HL-60/S4 treated with phorbol 12-myristate 13-acetate at 8.2 ng/mL for 4 days and 3 days (cell line): ENCODE results near the gene PPM1E.
"Not testable (repeated sequence)": the region's sequence is repeated elsewhere in the genome, so short reads cannot be mapped to it uniquely, and the experiment has no call there.

Source experiments
- in situ Hi-C: fragments of 300-500 bp; cut with MboI; formaldehyde crosslinking; loops from 2 replicates; pipeline ENCODE4 v1.15.0; 2022; ENCODE audit warnings: low sequenced_read_pairs

Gene PPM1E

GRCh38 chr17:58778482-58778881 is 22.8 kb downstream of the PPM1E start:
- in situ Hi-C loops, result not testable (repeated sequence)

DNA sequence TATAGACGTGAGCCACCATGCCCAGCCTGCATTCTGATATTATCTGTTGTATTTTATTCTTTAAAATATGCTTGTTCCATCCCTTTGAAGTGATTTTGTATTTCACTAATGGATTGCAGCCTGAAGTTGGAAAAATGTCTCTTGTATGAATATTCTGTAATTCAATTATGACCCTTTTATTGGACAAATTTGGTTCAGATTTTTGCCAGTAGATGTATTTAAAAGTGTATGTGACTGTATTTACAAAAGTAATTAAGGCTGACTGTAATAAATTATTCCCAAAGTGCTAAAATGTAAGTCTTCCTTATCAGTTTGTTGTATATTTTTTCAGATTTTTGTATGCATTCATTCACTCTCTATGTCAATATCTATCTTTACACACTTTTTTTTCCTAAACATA is 23.8 kb downstream of the PPM1E start:
- in situ Hi-C loops, result no loop called here

DNA sequence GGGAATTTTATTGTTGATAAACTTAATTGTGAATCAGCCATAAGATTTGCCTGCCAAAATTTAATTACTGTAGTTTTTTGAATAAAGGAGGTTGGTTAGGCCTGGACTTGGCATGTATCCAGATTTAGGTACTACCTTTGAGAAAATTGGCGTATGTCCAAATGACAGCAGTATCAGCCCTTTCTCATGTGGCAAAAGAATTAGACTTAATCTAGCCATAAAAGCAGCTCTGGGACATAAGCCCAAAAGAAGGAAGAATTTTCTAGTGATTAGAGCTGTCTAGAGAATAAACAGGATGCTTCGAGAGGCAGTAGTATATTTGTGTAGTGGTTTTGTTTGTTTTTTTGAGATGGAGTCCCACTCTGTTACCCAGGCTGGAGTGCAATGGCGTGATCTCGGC is 27.7 kb downstream of the PPM1E start:
- in situ Hi-C loops, result no loop called here

DNA sequence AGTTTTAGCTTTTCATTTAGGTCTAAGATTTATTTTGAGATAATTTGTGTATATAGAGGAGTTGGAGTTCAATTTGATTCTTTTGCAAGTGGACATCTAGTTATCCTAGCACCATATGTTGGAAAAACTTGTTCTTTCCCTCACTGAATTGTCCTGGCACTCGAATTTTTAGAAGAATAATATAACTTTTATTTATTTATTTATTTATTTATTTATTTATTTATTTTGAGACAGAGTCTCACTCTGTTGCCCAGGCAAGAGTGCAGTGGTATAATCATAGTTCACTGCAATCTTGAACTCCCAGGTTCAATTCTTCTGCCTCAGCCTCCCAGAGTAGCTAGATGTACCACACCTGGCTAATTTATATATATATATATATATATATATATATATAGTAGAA is 29.4 kb downstream of the PPM1E start:
- in situ Hi-C loops, result no loop called here

- in situ Hi-C loops, result no loop called here
These were observed 31.1 kb downstream of the PPM1E start for GRCh38 chr17:58786586-58787295.

GRCh38 chr17:58788199-58788598 is 32.5 kb downstream of the PPM1E start:
- in situ Hi-C loops, result no loop called here

GRCh38 chr17:58789160-58789559 is 33.5 kb downstream of the PPM1E start:
- in situ Hi-C loops, result no loop called here

GRCh38 chr17:58789831-58790230 is 34.2 kb downstream of the PPM1E start:
- in situ Hi-C loops, result no loop called here

DNA sequence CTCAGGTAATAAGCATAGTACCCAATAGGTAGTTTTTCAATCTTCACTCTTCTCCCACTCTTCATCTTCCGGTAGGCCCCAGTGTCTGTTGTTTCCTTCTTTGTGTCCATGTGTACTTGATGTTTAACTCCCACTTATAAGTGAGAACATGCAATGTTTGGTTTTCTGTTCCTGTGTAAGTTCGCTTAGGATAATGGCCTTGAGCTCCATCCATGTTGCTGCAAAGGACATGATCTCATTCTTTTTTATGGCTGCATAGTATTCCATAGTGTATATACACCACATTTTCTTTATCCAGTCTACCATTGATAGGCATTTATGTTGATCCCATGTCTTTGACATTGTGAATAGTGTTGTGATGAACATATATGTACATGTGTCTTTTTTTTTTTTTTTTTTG is 38.9 kb downstream of the PPM1E start:
- in situ Hi-C loops, result not testable (repeated sequence)

- in situ Hi-C loops, result no loop called here
These were observed 46.5 kb downstream of the PPM1E start for GRCh38 chr17:58802188-58802587.

DNA sequence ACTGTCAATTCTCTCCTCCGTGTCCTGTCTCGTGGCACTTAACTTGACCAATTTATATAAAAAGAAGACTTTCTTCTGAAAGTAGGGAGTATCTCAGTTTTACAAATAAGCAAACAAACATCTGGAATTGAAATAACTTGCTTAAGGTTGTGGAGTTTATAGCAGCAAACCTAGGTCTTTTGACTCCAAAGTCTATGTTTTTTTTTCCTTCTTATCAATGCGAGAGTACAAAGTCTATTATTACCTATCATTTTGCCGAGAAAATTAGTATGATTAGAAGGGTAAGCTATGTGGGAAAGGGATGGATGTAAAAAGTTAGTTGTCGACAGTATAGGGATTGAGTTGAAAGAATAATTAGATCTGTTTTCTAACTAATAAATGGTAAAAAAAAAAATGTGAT is 50.4 kb downstream of the PPM1E start:
- in situ Hi-C loops, result no loop called here

DNA sequence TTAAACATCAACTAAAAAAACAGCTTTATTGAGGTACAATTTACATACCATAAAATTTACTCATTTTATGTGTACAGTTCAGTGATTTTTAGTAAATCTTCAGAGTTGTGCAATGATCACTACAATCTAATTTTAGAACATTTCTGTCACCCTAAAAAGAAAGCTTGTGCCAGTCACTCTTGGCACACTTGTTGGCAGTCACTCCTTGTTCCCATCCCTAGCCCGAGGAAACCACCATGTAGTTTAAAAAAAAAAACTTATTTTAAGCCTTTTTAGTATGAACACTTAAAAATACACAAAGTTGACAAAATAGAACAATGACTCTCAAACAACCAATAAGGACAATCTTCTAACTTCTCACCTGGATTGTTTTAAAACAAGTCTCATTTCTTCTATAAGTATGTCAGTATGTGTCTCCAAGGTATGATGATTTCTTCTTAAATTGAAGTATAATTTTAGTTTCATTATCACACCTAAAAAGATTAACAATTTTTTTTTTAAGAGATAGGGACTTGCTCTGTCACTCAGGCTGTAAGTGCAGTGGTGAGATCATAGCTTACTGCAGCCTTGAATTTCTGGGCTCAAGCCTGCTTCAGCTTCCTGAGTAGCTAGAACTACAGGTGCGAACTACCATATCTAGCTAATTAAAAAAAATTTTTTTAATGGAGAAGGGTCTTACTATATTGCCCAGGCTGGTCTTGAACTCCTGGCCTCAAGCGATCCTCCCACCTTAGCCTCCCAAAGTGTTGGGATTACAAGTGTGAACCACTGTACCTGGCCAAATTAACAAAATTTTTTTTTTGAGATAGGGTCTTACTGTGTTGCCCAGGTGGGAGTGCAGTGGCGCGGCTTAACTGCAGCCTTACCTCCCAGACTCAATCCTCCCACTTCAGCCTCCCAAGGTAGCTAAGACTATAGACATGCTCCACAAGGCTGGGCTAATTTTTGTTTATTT is 53.2 kb downstream of the PPM1E start:
- in situ Hi-C loops, result no loop called here

GRCh38 chr17:58809564-58809936 is 53.9 kb downstream of the PPM1E start:
- in situ Hi-C loops, result no loop called here

DNA sequence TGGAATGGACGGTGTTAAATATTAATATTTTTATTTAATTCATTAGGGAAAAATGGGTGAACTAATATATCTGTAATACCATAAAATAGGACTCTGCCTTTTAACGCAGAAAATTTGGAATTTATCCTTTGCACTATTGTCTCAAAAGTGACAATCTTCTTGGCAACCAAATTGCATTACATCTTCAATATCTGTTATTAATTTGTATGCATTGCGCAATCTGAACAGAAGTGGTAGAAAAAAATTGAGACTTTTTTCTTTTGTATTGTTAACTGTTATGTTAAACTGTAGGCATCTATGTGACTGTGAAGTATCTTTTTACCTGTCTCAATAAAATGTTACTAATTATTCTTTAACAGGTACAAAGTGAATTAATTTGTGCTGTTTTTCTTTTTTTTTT is 55.6 kb downstream of the PPM1E start:
- in situ Hi-C loops, result no loop called here

GRCh38 chr17:58813712-58814111 is 58.1 kb downstream of the PPM1E start:
- in situ Hi-C loops, result no loop called here

GRCh38 chr17:58818654-58819053 is 63.0 kb downstream of the PPM1E start:
- in situ Hi-C loops, result no loop called here

- in situ Hi-C loops, result no loop called here
These were observed 66.7 kb downstream of the PPM1E start for GRCh38 chr17:58822148-58823050.

DNA sequence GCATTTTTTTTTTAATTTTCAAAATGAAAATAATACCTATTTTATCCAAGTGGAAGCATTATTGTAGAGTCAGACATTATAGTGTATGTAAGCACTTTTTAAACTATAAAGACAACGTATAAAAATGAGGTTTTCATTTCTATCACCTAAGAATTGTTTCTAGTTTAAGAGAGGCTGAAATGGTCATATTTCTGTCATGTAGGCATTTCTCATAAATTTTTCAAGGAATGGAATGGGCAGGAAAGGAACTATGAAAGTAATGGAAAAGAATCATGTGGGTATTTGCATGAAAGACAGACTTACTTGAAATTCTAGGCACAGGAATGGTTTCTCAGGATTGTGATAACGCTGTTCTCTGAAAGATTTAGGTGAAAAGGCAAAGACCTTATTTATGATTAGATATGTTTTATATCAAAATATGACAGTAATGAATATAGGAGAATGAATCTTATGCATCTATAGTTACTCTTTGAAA is 67.4 kb downstream of the PPM1E start:
- in situ Hi-C loops, result no loop called here

GRCh38 chr17:58829172-58829637 is 73.6 kb downstream of the PPM1E start:
- in situ Hi-C loops, result no loop called here

GRCh38 chr17:58831780-58832179 is 76.1 kb downstream of the PPM1E start:
- in situ Hi-C loops, result no loop called here

DNA sequence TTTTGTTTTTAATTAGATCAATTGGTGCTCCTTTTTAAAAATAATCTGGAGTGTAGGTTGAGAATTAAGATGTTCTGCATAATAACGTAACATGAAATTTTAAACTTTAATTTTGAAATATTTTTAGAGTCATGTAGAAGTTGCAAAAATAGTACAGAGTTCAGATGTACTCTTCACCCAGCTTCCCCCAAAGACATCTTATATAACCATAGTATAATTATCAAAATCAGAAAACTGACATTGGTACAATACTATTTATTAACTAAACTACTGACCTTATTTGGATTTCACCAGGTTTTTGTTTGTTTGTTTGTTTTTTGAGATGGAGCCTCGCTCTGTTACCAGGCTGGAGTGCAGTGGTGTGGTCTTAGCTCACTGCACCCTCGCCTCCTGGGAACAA is 76.9 kb downstream of the PPM1E start:
- in situ Hi-C loops, result no loop called here
